H9 (cell line): ENCODE results near the gene ST6GALNAC6. TPM values are rescaled to one million over a fixed set of nuclear protein-coding genes. Genes with fewer than 3 reads are reported as not detected.

ENCODE experiments used
- DNase-seq: peaks from one replicate; pipeline ENCODE4 v3.0.0-alpha.2; 2017
- H2AFZ ChIP-seq: one replicate; pipeline ENCODE4 v1.6.1; 2013; ENCODE audit warnings: mild to moderate bottlenecking, low read length, control low read depth, moderate library complexity
- H2AK5ac ChIP-seq: 2 replicates; pipeline ENCODE4 v1.6.1; 2013; ENCODE audit warnings: low read length, control low read depth, mixed read lengths; ENCODE audit not compliant: insufficient read length
- H2BK120ac ChIP-seq: one replicate; pipeline ENCODE4 v1.6.1; 2013; ENCODE audit warnings: low read depth, mild to moderate bottlenecking, low read length, control low read depth, inconsistent platforms; ENCODE audit not compliant: poor library complexity, severe bottlenecking
- H2BK12ac ChIP-seq: 2 replicates; pipeline ENCODE4 v1.6.1; 2013; ENCODE audit warnings: low read length, control low read depth, mixed read lengths, low read depth; ENCODE audit not compliant: insufficient read length
- H2BK15ac ChIP-seq: 2 replicates; pipeline ENCODE4 v1.6.1; 2013; ENCODE audit warnings: low read depth, low read length, control low read depth
- H2BK20ac ChIP-seq: one replicate; pipeline ENCODE4 v1.6.1; 2013; ENCODE audit warnings: low read depth, mild to moderate bottlenecking, low read length, control low read depth, inconsistent platforms; ENCODE audit not compliant: poor library complexity, severe bottlenecking
- H2BK5ac ChIP-seq: 2 replicates; pipeline ENCODE4 v1.6.1; 2013; ENCODE audit warnings: low read length, control low read depth, mixed read lengths; ENCODE audit not compliant: insufficient read length
- H3K14ac ChIP-seq: 2 replicates; pipeline ENCODE4 v1.6.1; 2013; ENCODE audit warnings: low read length, control low read depth; ENCODE audit not compliant: insufficient read depth
- H3K18ac ChIP-seq: 2 replicates; pipeline ENCODE4 v1.6.1; 2013; ENCODE audit warnings: low read depth, mild to moderate bottlenecking, mixed read lengths, low read length, control low read depth; ENCODE audit not compliant: insufficient read length
- H3K23ac ChIP-seq: 2 replicates; pipeline ENCODE4 v1.6.1; 2013; ENCODE audit warnings: low read length, control low read depth, mixed read lengths, low read depth; ENCODE audit not compliant: insufficient read length
- H3K23me2 ChIP-seq: 2 replicates; pipeline ENCODE4 v1.6.1; 2013; ENCODE audit warnings: low read depth, mild to moderate bottlenecking, mixed read lengths, low read length, control low read depth; ENCODE audit not compliant: insufficient read length, poor library complexity, severe bottlenecking
- H3K27ac ChIP-seq: 2 replicates; pipeline ENCODE4 v1.5.1; 2013; ENCODE audit warnings: low read length, control low read depth, mixed read lengths, low read depth; ENCODE audit not compliant: insufficient read length
- H3K27me3 ChIP-seq: 2 replicates; pipeline ENCODE4 v1.6.1; 2013; ENCODE audit warnings: low read length, control low read depth, inconsistent platforms; ENCODE audit not compliant: insufficient read depth
- H3K4ac ChIP-seq: 2 replicates; pipeline ENCODE4 v1.6.1; 2013; ENCODE audit warnings: low read depth, mild to moderate bottlenecking, control low read depth, inconsistent platforms, low read length, moderate library complexity
- H3K4me1 ChIP-seq: 2 replicates; pipeline ENCODE4 v1.6.1; 2013; ENCODE audit warnings: low read length, control low read depth, inconsistent platforms; ENCODE audit not compliant: insufficient read depth
- H3K4me2 ChIP-seq: 2 replicates; pipeline ENCODE4 v1.6.1; 2013; ENCODE audit warnings: low read length, control low read depth, mixed read lengths; ENCODE audit not compliant: insufficient read length, insufficient read depth
- H3K56ac ChIP-seq: 2 replicates; pipeline ENCODE4 v1.6.1; 2013; ENCODE audit warnings: low read depth, mild to moderate bottlenecking, mixed read lengths, low read length, control low read depth; ENCODE audit not compliant: insufficient read length
- H3K79me1 ChIP-seq: 2 replicates; pipeline ENCODE4 v1.6.1; 2013; ENCODE audit warnings: low read depth, mild to moderate bottlenecking, moderate library complexity, low read length, control low read depth, inconsistent platforms; ENCODE audit not compliant: insufficient read depth, poor library complexity, severe bottlenecking
- H3K79me2 ChIP-seq: 2 replicates; pipeline ENCODE4 v1.6.1; 2013; ENCODE audit warnings: low read length, control low read depth, inconsistent platforms; ENCODE audit not compliant: insufficient read depth
- H3K9ac ChIP-seq: 2 replicates; pipeline ENCODE4 v1.6.1; 2013; ENCODE audit warnings: low read length, control low read depth, mixed read lengths; ENCODE audit not compliant: insufficient read length; ENCODE audit errors: extremely low read depth
- H3K9me3 ChIP-seq: one replicate; pipeline ENCODE4 v1.6.1; 2013; ENCODE audit warnings: low read depth, low read length, inconsistent platforms; ENCODE audit not compliant: control insufficient read depth
- H3T11ph ChIP-seq: one replicate; pipeline ENCODE4 v1.6.1; 2013; ENCODE audit warnings: mild to moderate bottlenecking, low read length, control low read depth, inconsistent platforms
- H4K20me1 ChIP-seq: one replicate; pipeline ENCODE4 v1.6.1; 2013; ENCODE audit not compliant: control insufficient read depth, insufficient read length, insufficient read depth
- H4K5ac ChIP-seq: 2 replicates; pipeline ENCODE4 v1.6.1; 2013; ENCODE audit warnings: low read depth, mild to moderate bottlenecking, mixed read lengths, low read length, control low read depth; ENCODE audit not compliant: insufficient read length
- H4K8ac ChIP-seq: replicated peaks from 2 replicates; pipeline ENCODE4 v1.6.1; 2013; ENCODE audit warnings: low read length, control low read depth, mixed read lengths, low read depth; ENCODE audit not compliant: insufficient read length
- H4K91ac ChIP-seq: 2 replicates; pipeline ENCODE4 v1.6.1; 2013; ENCODE audit warnings: low read depth, mild to moderate bottlenecking, moderate library complexity, mixed read lengths, low read length, control low read depth; ENCODE audit not compliant: insufficient read length
- H3K27ac Mint-ChIP-seq, 3 experiments: 2 replicates in 2 of 3; 3 replicates in 1 of 3; pipeline ENCODE4 v1.8.0; 2020 to 2021; ENCODE audit warnings: mixed read lengths in 3 of 3, mild to moderate bottlenecking in 1 of 3, moderate library complexity in 1 of 3
- H3K27me3 Mint-ChIP-seq: 2 replicates; pipeline ENCODE4 v1.8.0; 2021; ENCODE audit warnings: low read depth, mild to moderate bottlenecking, moderate library complexity, mixed read lengths
- H3K36me3 Mint-ChIP-seq, 3 experiments: 2 replicates in 2 of 3; 3 replicates in 1 of 3; pipeline ENCODE4 v1.8.0; 2020 to 2021; ENCODE audit warnings: low read depth in 3 of 3, mixed read lengths in 3 of 3; ENCODE audit not compliant: insufficient read depth in 1 of 3
- H3K4me1 Mint-ChIP-seq, 2 experiments: 2 replicates each; pipeline ENCODE4 v1.8.0; 2020; ENCODE audit warnings: mixed read lengths in 2 of 2
- H3K4me3 Mint-ChIP-seq, 2 experiments: 2 replicates in 1 of 2; 3 replicates in 1 of 2; pipeline ENCODE4 v1.8.0; 2020 to 2021; ENCODE audit warnings: mild to moderate bottlenecking in 2 of 2, mixed read lengths in 2 of 2, moderate library complexity in 1 of 2
- H3K9me3 Mint-ChIP-seq, 2 experiments: 2 replicates in 1 of 2; 3 replicates in 1 of 2; pipeline ENCODE4 v1.8.0; 2020; ENCODE audit warnings: mild to moderate bottlenecking in 2 of 2, mixed read lengths in 2 of 2, moderate library complexity in 1 of 2
- CTCF ChIP-seq: fragments of 200-600 bp; sonication (generic); conservative IDR thresholded peaks from 3 replicates; pipeline ENCODE4 v1.8.0; 2021; ENCODE audit warnings: antibody characterized with exemption, mild to moderate bottlenecking
- WGBS: extraction: QIAGEN DNeasy Blood & Tissue Kit; methylation state at CpG from one replicate; pipeline ENCODE4 v1.1.7; 2013; ENCODE audit warnings: missing lambda C conversion rate, low lambda C conversion rate, mixed read lengths; ENCODE audit not compliant: insufficient read length; ENCODE audit errors: extremely low coverage; 5-methylcytosine and 5-hydroxymethylcytosine counted together
- total RNA-seq: library from RNA; stranded (reverse); gene quantifications from 2 replicates; pipeline ENCODE4 v1.2.1, GENCODE V29; 2021

Gene ST6GALNAC6
- total RNA-seq, 1 experiment from 2014 or later = 29.8 TPM

GRCh38 chr9:127945338-127945737 is 45.9 kb upstream of the ST6GALNAC6 start:
- Mint-ChIP-seq H3K4me3 (no peak overlapping the region), H3K36me3 (peaks cover 12 to 57% (median 44%) of the 10 kb centered on the region in 3 experiments), H3K27ac (no peak overlapping the region; a peak in 1 of 7 replicates), H3K27me3 (no peaks in the 10 kb centered on the region), H3K9me3 (no peaks in the 10 kb centered on the region), H3K4me1 (peaks cover 8 to 33% of the 10 kb centered on the region in 2 experiments)
- Histone ChIP-seq H2BK15ac (no peak overlapping the region), H4K5ac (no peak overlapping the region), H3K27me3 (no peaks in the 10 kb centered on the region), H3K14ac (no peak overlapping the region), H3K4me1 (no peaks in the 10 kb centered on the region), H4K8ac (no peak overlapping the region), H3K18ac (no peak overlapping the region), H4K20me1 (no peaks in the 10 kb centered on the region), H3K79me2 (no peaks in the 10 kb centered on the region), H3K27ac (no peak overlapping the region), H2BK12ac (no peak overlapping the region), H2BK20ac (no peak overlapping the region), H3K23ac (no peak overlapping the region), H3K9ac (no peak overlapping the region), H3K4ac (no peak overlapping the region), H2AK5ac (no peak overlapping the region), H3K56ac (no peak overlapping the region), H4K91ac (no peak overlapping the region), H2BK5ac (no peak overlapping the region), H3K9me3 (no peaks in the 10 kb centered on the region), H2AFZ (no peak overlapping the region), H3K79me1 (no peaks in the 10 kb centered on the region), H3K23me2 (no peaks in the 10 kb centered on the region), H2BK120ac (no peak overlapping the region), H3K4me2 (no peak overlapping the region), H3T11ph (no peak overlapping the region)
- no peak for DNase-seq
- no CpG with 5 or more reads among the region's 24 CpGs for WGBS
- TF ChIP-seq CTCF = no peak
